Mesangial cell (primary cell): ENCODE results near the gene PMCH. TPM values are rescaled to one million over a fixed set of nuclear protein-coding genes. Genes with fewer than 3 reads are reported as not detected.

Source experiments
- total RNA-seq: library from RNA; depleted of rRNA; stranded (reverse); fragments of >200 nt; gene quantifications from 2 replicates; pipeline ENCODE4 v1.2.3, GENCODE V29; 2015

PMCH gene
- total RNA-seq = not detected in 2 replicates

GRCh38 chr12:102197789-102198188 lies at the start of gene PMCH:
Gene PMCH, minus strand, starts transcription at chr12:102197833. Its CDS starts 63 bp downstream, at chr12:102197770.

Other genes with a start within 250 kb of the PMCH start
- 31.8 and 56.3 TPM in 2 replicates for gene WASHC3, start 135.8 kb downstream of the PMCH start, total RNA-seq
- gene NUP37, start 77.7 kb downstream of the PMCH start, total RNA-seq = 22.1 and 43.7 TPM in 2 replicates
- gene PARPBP, start 77.7 kb downstream of the PMCH start, total RNA-seq = 1.5 and 12.5 TPM in 2 replicates